Fibroblast of upper back skin (primary cell): Measurements from ENCODE around the gene ROBO1.
A peak's percentile ranks its signal among the peaks of the same experiment; 100 is the strongest.

Experiments
- DNase-seq: peaks from one replicate; pipeline ENCODE4 v3.0.0-alpha.2; 2013

The ROBO1 gene

GRCh38 chr3:79148786-79149185 lies 619.0 kb downstream of the ROBO1 start:
- DNase-seq: no peak

GRCh38 chr3:79146024-79146423 lies 621.8 kb downstream of the ROBO1 start:
- no peak for DNase-seq

GRCh38 chr3:79140708-79141107 lies 627.1 kb downstream of the ROBO1 start:
- peak; percentile 65 for DNase-seq

GRCh38 chr3:79139395-79140068 lies 628.3 kb downstream of the ROBO1 start:
- peak; percentile 34 for DNase-seq

GRCh38 chr3:79125313-79125984 lies 642.3 kb downstream of the ROBO1 start:
- no peak for DNase-seq

GRCh38 chr3:79115458-79115857 lies 652.3 kb downstream of the ROBO1 start:
- no peak for DNase-seq

- DNase-seq: no peak
These were observed 653.9 kb downstream of the ROBO1 start for GRCh38 chr3:79113876-79114275.

- peak; percentile 7 for DNase-seq
These were observed 656.3 kb downstream of the ROBO1 start for GRCh38 chr3:79111375-79112052.

GRCh38 chr3:79109754-79110153 lies 658.0 kb downstream of the ROBO1 start:
- DNase-seq: no peak

GRCh38 chr3:79103307-79103706 lies 664.5 kb downstream of the ROBO1 start:
- DNase-seq: no peak

- peak; percentile 71 for DNase-seq
These were observed 669.7 kb downstream of the ROBO1 start for GRCh38 chr3:79097964-79098660.

- DNase-seq: no peak
These were observed 673.1 kb downstream of the ROBO1 start for GRCh38 chr3:79094654-79095053.

- DNase-seq: peak; percentile 59
These were observed 681.3 kb downstream of the ROBO1 start for GRCh38 chr3:79086514-79086913.

GRCh38 chr3:79085171-79085570 lies 682.6 kb downstream of the ROBO1 start:
- DNase-seq: peak; percentile 43

GRCh38 chr3:79081335-79081734 lies 686.5 kb downstream of the ROBO1 start:
- DNase-seq: no peak

GRCh38 chr3:79074558-79074957 lies 693.2 kb downstream of the ROBO1 start:
- DNase-seq: no peak

GRCh38 chr3:79067734-79068133 lies 700.1 kb downstream of the ROBO1 start:
- no peak for DNase-seq

- no peak for DNase-seq
These were observed 701.3 kb downstream of the ROBO1 start for GRCh38 chr3:79066481-79066880.

GRCh38 chr3:79063624-79064023 lies 704.2 kb downstream of the ROBO1 start:
- peak; percentile 12 for DNase-seq

- DNase-seq: no peak
These were observed 710.0 kb downstream of the ROBO1 start for GRCh38 chr3:79057756-79058155.

GRCh38 chr3:79056498-79056897 lies 711.3 kb downstream of the ROBO1 start:
- DNase-seq: no peak

GRCh38 chr3:79052054-79052681 lies 715.6 kb downstream of the ROBO1 start:
- DNase-seq: no peak

GRCh38 chr3:79047581-79047980 lies 720.2 kb downstream of the ROBO1 start:
- DNase-seq: peak; percentile 64
